Activated CD4-positive, alpha-beta T cell treated with anti-CD3 and anti-CD28 coated beads, Interleukin-2, Interleukin-6, amounts not matched to agents 100 ng/mL and 50 ng/mL, durations not matched to agents 16 hours and 8 hours (primary cell): Measurements from ENCODE around the gene ZFP90.

ENCODE experiments used
- DNase-seq: peaks from one replicate; pipeline ENCODE4 v3.0.0-alpha.2; 2020

Gene ZFP90

GRCh38 chr16:68592466-68593337 is 53.6 kb downstream of the ZFP90 start:
- DNase-seq, result no peak

GRCh38 chr16:68596266-68596665 is 57.2 kb downstream of the ZFP90 start:
- no peak for DNase-seq

GRCh38 chr16:68599586-68599985 is 60.5 kb downstream of the ZFP90 start:
- no peak for DNase-seq

GRCh38 chr16:68605746-68606145 is 66.7 kb downstream of the ZFP90 start:
- DNase-seq, result no peak

GRCh38 chr16:68607443-68607842 is 68.4 kb downstream of the ZFP90 start:
- no peak for DNase-seq

GRCh38 chr16:68608330-68608729 is 69.2 kb downstream of the ZFP90 start:
- no peak for DNase-seq

- no peak for DNase-seq
Observed at GRCh38 chr16:68612996-68613395, 73.9 kb downstream of the ZFP90 start.

GRCh38 chr16:68617734-68618133 is 78.6 kb downstream of the ZFP90 start:
- no peak for DNase-seq
